A549 (cell line): ENCODE measurements around the gene PPP1R13L.

Experiments used
- POLR2A ChIP-seq: IDR thresholded peaks from 2 replicates; pipeline ENCODE4 v1.6.1; 2012; ENCODE audit warnings: mild to moderate bottlenecking, low read length
- RAD21 ChIP-seq, 2 experiments: fragments of >200 bp in 1 of 2; sonication (Bioruptor Twin) in 1 of 2; formaldehyde crosslinking in 1 of 2; IDR thresholded peaks in 1 of 2; conservative IDR thresholded peaks in 1 of 2; 2 replicates in 1 of 2; 3 replicates in 1 of 2; pipeline ENCODE4 v1.6.1; 2012 to 2018; ENCODE audit warnings: inconsistent platforms in 1 of 2
- TP53 ChIP-seq: fragments of 250-450 bp; sonication (Bioruptor Pico); IDR thresholded peaks from 2 replicates; pipeline ENCODE4 v1.5.0; 2021; ENCODE audit warnings: mild to moderate bottlenecking, moderate library complexity

DNA sequence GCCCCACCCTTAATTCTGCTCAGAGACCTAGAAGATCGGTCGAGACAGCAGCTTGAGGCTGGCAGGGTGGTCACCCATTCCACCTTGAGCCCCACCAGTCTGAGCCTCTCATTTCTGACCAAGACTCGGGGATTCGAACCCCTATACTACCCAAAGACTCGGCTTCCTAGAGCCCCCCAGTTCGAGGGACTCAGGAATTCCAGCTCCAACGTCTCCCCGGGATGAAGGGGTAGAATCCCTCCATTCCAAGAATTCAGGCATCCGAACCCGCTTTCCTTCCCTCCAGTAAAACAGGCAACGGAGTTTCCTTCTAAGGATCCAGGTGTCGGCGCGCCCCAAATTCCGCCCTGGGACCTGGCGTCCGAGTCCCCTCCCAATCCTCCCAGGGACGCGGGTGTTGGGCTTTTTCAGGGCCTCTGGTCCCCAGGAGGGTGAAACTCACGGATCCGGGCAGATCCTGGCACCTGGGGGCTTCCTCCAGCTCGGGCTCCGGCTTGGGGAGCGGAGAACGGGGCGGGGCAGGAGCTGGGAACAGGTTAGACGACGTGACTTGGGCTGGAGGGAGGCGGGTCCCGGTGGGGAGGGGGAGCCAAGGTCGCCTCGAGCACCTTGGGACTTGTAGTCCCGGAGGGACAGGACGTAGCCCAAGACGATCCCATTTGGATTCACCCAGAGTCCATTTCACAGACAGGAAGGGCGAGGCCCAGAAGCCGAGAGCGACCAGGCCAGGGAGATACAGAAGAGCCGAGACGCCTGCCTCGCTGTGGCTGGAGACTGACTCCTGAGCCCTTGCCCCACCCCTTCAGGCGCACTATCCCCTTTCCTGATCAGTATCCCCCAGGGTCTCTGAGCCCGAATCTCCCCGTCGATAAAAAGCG is at the start of gene PPP1R13L:
- TF ChIP-seq RAD21 (conservative IDR thresholded peaks at IDR 0.05 in 1 of 2, IDR thresholded peaks at IDR 0.05 in 1 of 2) (no peak), TP53 (CRISPR knock-in tag) (no peak), POLR2A (no peak)
